ENCODE results near the gene NPPB. TPM values are rescaled to one million over a fixed set of nuclear protein-coding genes. Genes with fewer than 3 reads are reported as not detected.

Gene NPPB
- total RNA-seq, 2 donors from 2014 or later = 45.8 to 51.9 TPM

GRCh38 chr1:11858158-11858557, 587 bp downstream of the NPPB start:
- H3K4me1 Mint-ChIP-seq = peaks cover 6% of the 10 kb centered on the region

GRCh38 chr1:11857164-11857851, 1.4 kb downstream of the NPPB start:
- Histone ChIP-seq H3K27ac (ENCODE audit: low read depth, low read length) (no peak overlapping the region), H3K36me3 (ENCODE audit: control insufficient read depth, insufficient read depth, low read length) (no peaks in the 10 kb centered on the region), H3K27me3 (ENCODE audit: control insufficient read depth, insufficient read depth, low read length, poor library complexity, severe bottlenecking) (peaks cover 6% of the 10 kb centered on the region), H3K4me3 (ENCODE audit: low read length) (peak overlapping the region; percentile 77), H3K9me3 (ENCODE audit: control insufficient read depth, low read length) (no peaks in the 10 kb centered on the region), H3K9ac (ENCODE audit: extremely low read depth, low read length, poor library complexity, severe bottlenecking) (peak overlapping the region; percentile 77), H3K4me1 (ENCODE audit: control insufficient read depth, insufficient read depth, low read length) (peaks cover 5% of the 10 kb centered on the region)
- no peak for TF ChIP-seq CTCF (conservative IDR thresholded peaks at IDR 0.05)
- no peak overlapping the region for H3K4me3 Mint-ChIP-seq
- no peaks in the 10 kb centered on the region for H3K9me3 Mint-ChIP-seq
- WGBS, 2 experiments (ENCODE audit: insufficient coverage in 1 of 2, insufficient read length in 1 of 2) = 65 to 69% methylated on average over 5 to 10 of the region's 10 CpGs
- H3K36me3 Mint-ChIP-seq (ENCODE audit: low read depth) = no peaks in the 10 kb centered on the region
- no peak overlapping the region for H3K27ac Mint-ChIP-seq
- peaks cover 55% of the 10 kb centered on the region for H3K27me3 Mint-ChIP-seq (ENCODE audit: insufficient read depth)
- DNase-seq = no peak
- peaks cover 6% of the 10 kb centered on the region for H3K4me1 Mint-ChIP-seq

More at GRCh38 chr1:11858158-11858557, 587 bp downstream of the NPPB start:
- Histone ChIP-seq H3K4me3 (ENCODE audit: low read length) (peak overlapping the region; percentile 77), H3K4me1 (ENCODE audit: control insufficient read depth, insufficient read depth, low read length) (peaks cover 5% of the 10 kb centered on the region), H3K9ac (ENCODE audit: extremely low read depth, low read length, poor library complexity, severe bottlenecking) (peak overlapping the region; percentile 77), H3K27me3 (ENCODE audit: control insufficient read depth, insufficient read depth, low read length, poor library complexity, severe bottlenecking) (peaks cover 6% of the 10 kb centered on the region), H3K9me3 (ENCODE audit: control insufficient read depth, low read length) (no peaks in the 10 kb centered on the region), H3K27ac (ENCODE audit: low read depth, low read length) (no peak overlapping the region), H3K36me3 (ENCODE audit: control insufficient read depth, insufficient read depth, low read length) (no peaks in the 10 kb centered on the region)
- no peak for TF ChIP-seq CTCF (conservative IDR thresholded peaks at IDR 0.05)
- Mint-ChIP-seq H3K4me3 (peak overlapping the region; percentile 47), H3K27ac (no peak overlapping the region), H3K27me3 (ENCODE audit: insufficient read depth) (peaks cover 57% of the 10 kb centered on the region), H3K9me3 (no peaks in the 10 kb centered on the region), H3K36me3 (ENCODE audit: low read depth) (no peaks in the 10 kb centered on the region)
- 77 to 84% methylated on average over 12 to 14 of the region's 14 CpGs for WGBS, 2 experiments (ENCODE audit: insufficient coverage in 1 of 2, insufficient read length in 1 of 2)
- no peak for DNase-seq

GRCh38 chr1:11856698-11857097, 2.0 kb downstream of the NPPB start:
- no peaks in the 10 kb centered on the region for H3K36me3 Mint-ChIP-seq (ENCODE audit: low read depth)
- no peaks in the 10 kb centered on the region for H3K9me3 Mint-ChIP-seq
- Histone ChIP-seq H3K9me3 (ENCODE audit: control insufficient read depth, low read length) (no peaks in the 10 kb centered on the region), H3K4me3 (ENCODE audit: low read length) (peak overlapping the region; percentile 77), H3K36me3 (ENCODE audit: control insufficient read depth, insufficient read depth, low read length) (no peaks in the 10 kb centered on the region), H3K9ac (ENCODE audit: extremely low read depth, low read length, poor library complexity, severe bottlenecking) (no peak overlapping the region), H3K27me3 (ENCODE audit: control insufficient read depth, insufficient read depth, low read length, poor library complexity, severe bottlenecking) (peaks cover 6% of the 10 kb centered on the region), H3K4me1 (ENCODE audit: control insufficient read depth, insufficient read depth, low read length) (peaks cover 5% of the 10 kb centered on the region), H3K27ac (ENCODE audit: low read depth, low read length) (no peak overlapping the region)
- DNase-seq = no peak
- H3K27ac Mint-ChIP-seq = no peak overlapping the region
- peaks cover 52% of the 10 kb centered on the region for H3K27me3 Mint-ChIP-seq (ENCODE audit: insufficient read depth)
- no peak overlapping the region for H3K4me3 Mint-ChIP-seq
- no peak for TF ChIP-seq CTCF (conservative IDR thresholded peaks at IDR 0.05)
- H3K4me1 Mint-ChIP-seq = peaks cover 6% of the 10 kb centered on the region
- 59 to 64% methylated on average over 3 of the region's 3 CpGs for WGBS, 2 experiments (ENCODE audit: insufficient coverage in 1 of 2, insufficient read length in 1 of 2)

Measured in endodermal cell (in vitro differentiated cells).